Erythroblast (primary cell): ENCODE data around the gene PIAS3.

Source experiments
- DNase-seq, 2 experiments: peaks; one replicate each; lab custom pipeline; 2025; lab: John Stamatoyannopoulos, UW
- GATA1 ChIP-seq: IDR thresholded peaks from 2 replicates; pipeline ENCODE4 v1.6.1; 2011; ENCODE audit warnings: low read depth, mild to moderate bottlenecking, control low read depth, low read length, moderate library complexity
- POLR2A ChIP-seq: IDR thresholded peaks from 2 replicates; pipeline ENCODE4 v1.6.1; 2011; ENCODE audit warnings: mild to moderate bottlenecking, low read length

Gene PIAS3

GRCh38 chr1:145858901-145859490 is at the start of gene PIAS3:
Gene PIAS3, minus strand, starts transcription at chr1:145859081. Its CDS starts 91 bp downstream, at chr1:145858990.
- no peak for TF ChIP-seq POLR2A
- TF ChIP-seq GATA1, result no peak
- peak; percentile 91 to 92 for DNase-seq

GRCh38 chr1:145908653-145909052 is 49.8 kb upstream of the PIAS3 start:
- DNase-seq, result no peak
- TF ChIP-seq POLR2A, result no peak
- no peak for TF ChIP-seq GATA1

- DNase-seq, result no peak
- TF ChIP-seq GATA1 (no peak), POLR2A (no peak)
These were observed 48.3 kb upstream of the PIAS3 start for GRCh38 chr1:145906954-145907753.

GRCh38 chr1:145901312-145902021 is 42.6 kb upstream of the PIAS3 start:
- no peak for TF ChIP-seq POLR2A
- no peak for TF ChIP-seq GATA1
- DNase-seq, result no peak

- no peak for TF ChIP-seq GATA1
- TF ChIP-seq POLR2A, result no peak
- DNase-seq, result no peak
These were observed 39.9 kb upstream of the PIAS3 start for GRCh38 chr1:145898756-145899155.

- TF ChIP-seq GATA1 (no peak), POLR2A (no peak)
These were observed 39.1 kb upstream of the PIAS3 start for GRCh38 chr1:145897969-145898368.

GRCh38 chr1:145895471-145895870 is 36.6 kb upstream of the PIAS3 start:
- TF ChIP-seq GATA1 (no peak), POLR2A (no peak)
- DNase-seq, result no peak

More at GRCh38 chr1:145897969-145898368, 39.1 kb upstream of the PIAS3 start:
- DNase-seq, result no peak

GRCh38 chr1:145893306-145894055 is 34.6 kb upstream of the PIAS3 start:
- no peak for DNase-seq
- TF ChIP-seq POLR2A (no peak), GATA1 (no peak)

GRCh38 chr1:145892486-145893087 is 33.7 kb upstream of the PIAS3 start:
- TF ChIP-seq POLR2A (no peak), GATA1 (no peak)
- DNase-seq, result peak; percentile 74 to 78

- no peak for TF ChIP-seq POLR2A
- TF ChIP-seq GATA1, result no peak
- DNase-seq, result peak; percentile 69 to 85
These were observed 33.0 kb upstream of the PIAS3 start for GRCh38 chr1:145891587-145892485.

- no peak for DNase-seq
- TF ChIP-seq POLR2A (no peak), GATA1 (no peak)
These were observed 32.3 kb upstream of the PIAS3 start for GRCh38 chr1:145891143-145891542.

- DNase-seq, result no peak
- no peak for TF ChIP-seq GATA1
- TF ChIP-seq POLR2A, result no peak
These were observed 30.8 kb upstream of the PIAS3 start for GRCh38 chr1:145889722-145890121.

- DNase-seq, result no peak
- TF ChIP-seq POLR2A (no peak), GATA1 (no peak)
These were observed 28.8 kb upstream of the PIAS3 start for GRCh38 chr1:145887631-145888030.
